Lower leg skin (tissue), 3 donors: ENCODE results near the gene KCNQ2.

Source experiments
- POLR2A ChIP-seq, 2 donors: fragments of 450-650 bp; IDR thresholded peaks; one replicate each; pipeline ENCODE4 v1.6.1; 2016 to 2017; ENCODE audit warnings: antibody characterized with exemption in 2 of 2, mild to moderate bottlenecking in 1 of 2, moderate library complexity in 1 of 2
- TF ChIP-seq, protein P1 (sequence below), 3 donors: fragments of 450-650 bp; IDR thresholded peaks; one replicate each; pipeline ENCODE4 v1.5.1; 2016; ENCODE audit warnings: antibody characterized with exemption in 3 of 3, mild to moderate bottlenecking in 3 of 3, moderate library complexity in 2 of 3

DNA sequence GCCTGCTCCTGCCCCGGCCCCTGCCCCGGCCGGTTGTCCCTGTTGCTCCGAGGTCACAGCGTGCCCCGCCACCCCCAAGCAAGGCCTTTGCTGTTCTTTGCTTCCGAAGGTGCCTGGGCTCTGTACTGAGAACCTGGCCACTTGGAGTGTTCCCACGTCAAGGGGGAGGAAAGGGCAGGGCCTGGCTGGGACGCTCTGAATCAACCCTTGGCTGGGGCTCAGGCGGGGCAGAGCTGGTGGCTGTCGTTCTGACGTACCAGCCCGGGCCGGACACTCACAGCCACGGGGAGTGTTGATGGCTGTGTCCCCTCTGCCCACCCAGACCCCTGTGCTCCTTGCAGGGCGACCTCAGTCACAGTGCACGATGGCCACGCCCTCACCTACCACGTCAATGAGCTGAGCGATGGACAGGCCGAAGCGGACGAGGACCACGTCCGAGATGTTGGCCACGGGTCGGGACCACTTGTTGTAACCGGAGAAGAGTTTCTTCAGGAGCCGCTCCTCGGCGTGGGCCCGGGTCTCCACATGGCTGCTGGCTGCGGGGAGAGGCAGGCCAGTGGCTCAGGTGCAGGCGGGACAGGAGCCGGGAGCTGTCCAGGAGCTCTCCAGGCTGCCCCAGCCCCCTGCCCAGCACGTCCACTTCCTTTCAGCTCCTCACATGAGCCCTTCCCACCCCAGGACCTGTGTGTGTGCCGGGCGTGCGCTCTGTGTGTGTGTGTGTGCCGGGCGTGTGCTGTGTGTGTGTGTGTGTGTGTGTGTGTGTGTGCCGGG is 113.1 kb downstream of the KCNQ2 start:
- TF ChIP-seq, protein P1, sequence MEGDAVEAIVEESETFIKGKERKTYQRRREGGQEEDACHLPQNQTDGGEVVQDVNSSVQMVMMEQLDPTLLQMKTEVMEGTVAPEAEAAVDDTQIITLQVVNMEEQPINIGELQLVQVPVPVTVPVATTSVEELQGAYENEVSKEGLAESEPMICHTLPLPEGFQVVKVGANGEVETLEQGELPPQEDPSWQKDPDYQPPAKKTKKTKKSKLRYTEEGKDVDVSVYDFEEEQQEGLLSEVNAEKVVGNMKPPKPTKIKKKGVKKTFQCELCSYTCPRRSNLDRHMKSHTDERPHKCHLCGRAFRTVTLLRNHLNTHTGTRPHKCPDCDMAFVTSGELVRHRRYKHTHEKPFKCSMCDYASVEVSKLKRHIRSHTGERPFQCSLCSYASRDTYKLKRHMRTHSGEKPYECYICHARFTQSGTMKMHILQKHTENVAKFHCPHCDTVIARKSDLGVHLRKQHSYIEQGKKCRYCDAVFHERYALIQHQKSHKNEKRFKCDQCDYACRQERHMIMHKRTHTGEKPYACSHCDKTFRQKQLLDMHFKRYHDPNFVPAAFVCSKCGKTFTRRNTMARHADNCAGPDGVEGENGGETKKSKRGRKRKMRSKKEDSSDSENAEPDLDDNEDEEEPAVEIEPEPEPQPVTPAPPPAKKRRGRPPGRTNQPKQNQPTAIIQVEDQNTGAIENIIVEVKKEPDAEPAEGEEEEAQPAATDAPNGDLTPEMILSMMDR (IDR thresholded peaks at IDR 0.05): no peak
- TF ChIP-seq POLR2A (IDR thresholded peaks at IDR 0.05): no peak
